ENCODE data around the gene ETNPPL. TPM values are rescaled to one million over a fixed set of nuclear protein-coding genes. Genes with fewer than 3 reads are reported as not detected.

ETNPPL gene
- total RNA-seq, 1 donor from 2014 or later = 0.43 TPM

DNA sequence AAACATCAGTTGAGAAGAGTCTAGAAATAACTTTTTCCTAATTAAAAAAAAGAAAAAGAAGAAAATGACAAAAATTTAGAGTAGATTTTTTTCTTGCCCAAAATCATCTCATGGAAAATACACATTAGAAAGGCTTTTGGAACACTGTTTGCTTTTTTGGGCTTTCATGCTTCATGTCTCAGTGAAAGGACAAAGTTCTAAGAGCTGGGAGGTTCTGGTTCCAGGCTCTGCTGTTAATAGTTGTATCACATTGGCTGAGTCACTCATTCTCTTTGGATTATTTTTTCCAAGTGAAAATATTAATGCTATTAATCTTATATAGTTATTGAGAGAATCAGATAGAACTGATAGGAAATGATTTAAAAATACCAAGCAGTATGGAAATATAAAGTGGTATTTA is 32.9 kb upstream of the ETNPPL start:
- no peaks in the 10 kb centered on the region for H3K79me2 ChIP-seq (ENCODE audit: low read depth)
- H3K4me3 Mint-ChIP-seq = no peak overlapping the region
- H3K36me3 Mint-ChIP-seq = no peaks in the 10 kb centered on the region
- no peaks in the 10 kb centered on the region for H3K27me3 Mint-ChIP-seq (ENCODE audit: insufficient read depth, low read depth)
- no peak overlapping the region for H3K27ac Mint-ChIP-seq
- no peaks in the 10 kb centered on the region for H4K20me1 ChIP-seq (ENCODE audit: low read depth)
- H3K4me2 ChIP-seq = no peak overlapping the region
- no peak overlapping the region for H3K27ac ChIP-seq
- H3K9me3 Mint-ChIP-seq = no peaks in the 10 kb centered on the region
- H3K27me3 ChIP-seq = no peaks in the 10 kb centered on the region
- no peak for TF ChIP-seq EZH2 (IDR thresholded peaks at IDR 0.05)
- TF ChIP-seq, protein P1, sequence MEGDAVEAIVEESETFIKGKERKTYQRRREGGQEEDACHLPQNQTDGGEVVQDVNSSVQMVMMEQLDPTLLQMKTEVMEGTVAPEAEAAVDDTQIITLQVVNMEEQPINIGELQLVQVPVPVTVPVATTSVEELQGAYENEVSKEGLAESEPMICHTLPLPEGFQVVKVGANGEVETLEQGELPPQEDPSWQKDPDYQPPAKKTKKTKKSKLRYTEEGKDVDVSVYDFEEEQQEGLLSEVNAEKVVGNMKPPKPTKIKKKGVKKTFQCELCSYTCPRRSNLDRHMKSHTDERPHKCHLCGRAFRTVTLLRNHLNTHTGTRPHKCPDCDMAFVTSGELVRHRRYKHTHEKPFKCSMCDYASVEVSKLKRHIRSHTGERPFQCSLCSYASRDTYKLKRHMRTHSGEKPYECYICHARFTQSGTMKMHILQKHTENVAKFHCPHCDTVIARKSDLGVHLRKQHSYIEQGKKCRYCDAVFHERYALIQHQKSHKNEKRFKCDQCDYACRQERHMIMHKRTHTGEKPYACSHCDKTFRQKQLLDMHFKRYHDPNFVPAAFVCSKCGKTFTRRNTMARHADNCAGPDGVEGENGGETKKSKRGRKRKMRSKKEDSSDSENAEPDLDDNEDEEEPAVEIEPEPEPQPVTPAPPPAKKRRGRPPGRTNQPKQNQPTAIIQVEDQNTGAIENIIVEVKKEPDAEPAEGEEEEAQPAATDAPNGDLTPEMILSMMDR (IDR thresholded peaks at IDR 0.05) = no peak
- H3K9me3 ChIP-seq (ENCODE audit: low read depth) = no peaks in the 10 kb centered on the region
- no peaks in the 10 kb centered on the region for H3K4me1 Mint-ChIP-seq
- H3K9ac ChIP-seq = no peak overlapping the region
- no peaks in the 10 kb centered on the region for H3K36me3 ChIP-seq
- H3F3A ChIP-seq (ENCODE audit: low read depth) = no peaks in the 10 kb centered on the region
- H3K4me3 ChIP-seq = no peak overlapping the region
- DNase-seq (ENCODE audit: low spot score) = no peak
- no peaks in the 10 kb centered on the region for H3K4me1 ChIP-seq
- H2AFZ ChIP-seq (replicated peaks) = no peak overlapping the region

DNA sequence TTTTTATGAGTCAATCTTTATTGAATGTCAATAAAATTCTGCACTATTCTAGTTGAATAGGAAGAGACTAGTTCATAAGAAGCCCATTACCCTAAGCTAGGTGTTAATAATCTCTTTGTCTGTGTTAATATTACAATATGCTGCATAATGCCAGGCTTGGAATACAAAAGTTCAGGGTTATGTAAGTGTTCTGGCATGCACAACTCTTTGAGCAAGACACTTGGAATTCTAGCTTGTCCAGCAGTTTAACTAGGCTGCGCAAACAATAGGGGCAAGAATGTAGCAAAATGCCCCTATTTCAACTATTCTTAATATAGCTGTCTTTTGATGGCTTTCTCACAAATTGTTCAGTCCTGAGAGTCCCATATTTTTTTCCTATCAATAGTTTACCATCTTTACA is 31.3 kb upstream of the ETNPPL start:
- Histone ChIP-seq H3K9ac (no peak overlapping the region), H3K4me1 (no peaks in the 10 kb centered on the region), H3K4me2 (no peak overlapping the region), H3K4me3 (no peak overlapping the region), H4K20me1 (ENCODE audit: low read depth) (no peaks in the 10 kb centered on the region), H3K9me3 (ENCODE audit: low read depth) (no peaks in the 10 kb centered on the region), H3K36me3 (no peaks in the 10 kb centered on the region), H3K27me3 (no peaks in the 10 kb centered on the region), H3F3A (ENCODE audit: low read depth) (no peaks in the 10 kb centered on the region), H3K79me2 (ENCODE audit: low read depth) (no peaks in the 10 kb centered on the region), H2AFZ (replicated peaks) (no peak overlapping the region), H3K27ac (no peak overlapping the region)
- no peak for TF ChIP-seq EZH2phosphoT487 (IDR thresholded peaks at IDR 0.05)
- TF ChIP-seq, protein P1 (IDR thresholded peaks at IDR 0.05) = no peak
- no peaks in the 10 kb centered on the region for H3K27me3 Mint-ChIP-seq (ENCODE audit: insufficient read depth, low read depth)
- no peak overlapping the region for H3K4me3 Mint-ChIP-seq
- H3K36me3 Mint-ChIP-seq = no peaks in the 10 kb centered on the region
- H3K4me1 Mint-ChIP-seq = no peaks in the 10 kb centered on the region
- DNase-seq (ENCODE audit: low spot score) = no peak
- H3K9me3 Mint-ChIP-seq = no peaks in the 10 kb centered on the region
- H3K27ac Mint-ChIP-seq = no peak overlapping the region

DNA sequence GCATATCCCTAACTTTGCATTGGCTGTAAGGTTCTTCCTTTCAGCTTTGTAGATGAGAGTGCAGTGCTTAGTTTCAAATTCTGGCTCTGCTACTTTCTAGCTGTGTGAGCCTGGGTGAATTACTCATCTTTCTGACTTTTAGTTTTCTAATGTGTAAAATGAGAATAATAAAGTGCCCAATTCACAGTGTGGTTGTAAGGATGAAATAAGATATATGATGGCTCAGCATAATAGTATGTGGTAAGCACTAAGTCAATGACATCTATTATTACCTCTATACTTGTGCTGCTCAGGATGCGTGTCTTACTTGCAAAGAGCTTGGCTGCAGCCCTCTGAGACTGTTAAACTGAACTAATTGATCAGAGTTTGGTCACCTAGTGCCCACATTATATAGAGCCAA is 30.6 kb upstream of the ETNPPL start:
- no peaks in the 10 kb centered on the region for H3K36me3 ChIP-seq
- no peak overlapping the region for H2AFZ ChIP-seq (replicated peaks)
- no peaks in the 10 kb centered on the region for H4K20me1 ChIP-seq (ENCODE audit: low read depth)
- Mint-ChIP-seq H3K36me3 (no peaks in the 10 kb centered on the region), H3K9me3 (no peaks in the 10 kb centered on the region), H3K27ac (no peak overlapping the region), H3K4me1 (no peaks in the 10 kb centered on the region), H3K4me3 (no peak overlapping the region), H3K27me3 (ENCODE audit: insufficient read depth, low read depth) (no peaks in the 10 kb centered on the region)
- H3K4me1 ChIP-seq = no peaks in the 10 kb centered on the region
- H3K27me3 ChIP-seq = no peaks in the 10 kb centered on the region
- no peak overlapping the region for H3K9ac ChIP-seq
- no peaks in the 10 kb centered on the region for H3K79me2 ChIP-seq (ENCODE audit: low read depth)
- H3K9me3 ChIP-seq (ENCODE audit: low read depth) = no peaks in the 10 kb centered on the region
- DNase-seq (ENCODE audit: low spot score) = no peak
- no peak overlapping the region for H3K4me3 ChIP-seq
- H3K4me2 ChIP-seq = no peak overlapping the region
- no peaks in the 10 kb centered on the region for H3F3A ChIP-seq (ENCODE audit: low read depth)
- TF ChIP-seq EZH2 (IDR thresholded peaks at IDR 0.05) (no peak), EZH2phosphoT487 (IDR thresholded peaks at IDR 0.05) (no peak)
- TF ChIP-seq, protein P1 (IDR thresholded peaks at IDR 0.05) = no peak
- no peak overlapping the region for H3K27ac ChIP-seq

DNA sequence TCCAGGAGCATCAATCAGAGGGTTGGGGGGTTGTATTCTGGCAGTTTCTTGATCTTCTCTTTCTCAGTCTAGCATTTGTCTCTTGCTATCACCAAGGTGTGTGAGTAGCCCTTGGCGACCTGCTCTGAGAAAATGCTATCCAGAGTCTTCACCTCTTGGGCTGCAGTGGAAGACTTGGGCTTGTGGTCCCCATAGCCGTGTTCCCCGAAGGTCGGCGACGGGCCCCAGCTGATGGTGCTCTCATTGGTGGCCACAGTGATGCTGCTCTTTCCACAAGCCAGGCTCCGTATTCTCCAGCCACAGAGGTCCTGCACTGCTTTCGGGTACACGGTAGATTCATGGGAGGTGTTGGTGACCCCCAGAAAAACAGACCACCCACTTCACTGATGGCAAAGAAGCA is 25.9 kb upstream of the ETNPPL start:
- Histone ChIP-seq H3K4me3 (no peak overlapping the region), H2AFZ (replicated peaks) (no peak overlapping the region), H3F3A (ENCODE audit: low read depth) (no peaks in the 10 kb centered on the region), H4K20me1 (ENCODE audit: low read depth) (no peaks in the 10 kb centered on the region), H3K36me3 (no peaks in the 10 kb centered on the region), H3K9me3 (ENCODE audit: low read depth) (no peaks in the 10 kb centered on the region), H3K27me3 (no peaks in the 10 kb centered on the region), H3K79me2 (ENCODE audit: low read depth) (no peaks in the 10 kb centered on the region), H3K4me1 (no peaks in the 10 kb centered on the region), H3K9ac (no peak overlapping the region), H3K27ac (no peak overlapping the region), H3K4me2 (no peak overlapping the region)
- Mint-ChIP-seq H3K36me3 (no peaks in the 10 kb centered on the region), H3K27ac (no peak overlapping the region), H3K4me3 (no peak overlapping the region), H3K4me1 (no peaks in the 10 kb centered on the region), H3K27me3 (ENCODE audit: insufficient read depth, low read depth) (no peaks in the 10 kb centered on the region), H3K9me3 (no peaks in the 10 kb centered on the region)
- DNase-seq (ENCODE audit: low spot score) = no peak
- TF ChIP-seq EZH2phosphoT487 (IDR thresholded peaks at IDR 0.05) = no peak
- TF ChIP-seq, protein P1 (IDR thresholded peaks at IDR 0.05) = no peak
- TF ChIP-seq EZH2 (IDR thresholded peaks at IDR 0.05) = no peak

Data from neural progenitor cell (in vitro differentiated cells).